ENCODE results near the gene FAM83F.
A peak's percentile ranks its signal among the peaks of the same experiment; 100 is the strongest.

Gene FAM83F

GRCh38 chr22:40035351-40035750 is 40.6 kb downstream of the FAM83F start:
- H3K9ac ChIP-seq (ENCODE audit: low read length): no peak overlapping the region

GRCh38 chr22:40036126-40036525 is 41.4 kb downstream of the FAM83F start:
- Histone ChIP-seq H3K36me3 (ENCODE audit: low read length) (no peaks in the 10 kb centered on the region), H3K9me3 (ENCODE audit: insufficient read depth, low read length) (no peaks in the 10 kb centered on the region), H3K9me2 (replicated peaks; ENCODE audit: insufficient read depth, low read length) (no peaks in the 10 kb centered on the region), H2AFZ (ENCODE audit: low read depth, low read length, severe bottlenecking) (no peak overlapping the region), H3K27ac (ENCODE audit: low read depth, low read length) (no peak overlapping the region), H3K9ac (ENCODE audit: low read length) (no peak overlapping the region), H3K4me3 (ENCODE audit: insufficient read depth, low read length, poor library complexity, severe bottlenecking) (no peak overlapping the region), H4K20me1 (ENCODE audit: low read depth, low read length) (no peaks in the 10 kb centered on the region), H3K27me3 (ENCODE audit: low read length) (no peaks in the 10 kb centered on the region), H3K4me2 (ENCODE audit: low read depth, low read length, poor library complexity, severe bottlenecking) (no peak overlapping the region), H3F3A (ENCODE audit: insufficient read depth) (no peaks in the 10 kb centered on the region), H3K79me2 (ENCODE audit: insufficient read depth, low read length) (no peaks in the 10 kb centered on the region)
- TF ChIP-seq EZH2phosphoT487 (conservative IDR thresholded peaks at IDR 0.05; ENCODE audit: low read length) (no peak), CTCF (IDR thresholded peaks at IDR 0.05; ENCODE audit: insufficient read depth, low read length, poor library complexity, severe bottlenecking) (no peak)

More at GRCh38 chr22:40035351-40035750, 40.6 kb downstream of the FAM83F start:
- no peaks in the 10 kb centered on the region for H3K27me3 ChIP-seq (ENCODE audit: low read length)
- no peaks in the 10 kb centered on the region for H3F3A ChIP-seq (ENCODE audit: insufficient read depth)
- no peak overlapping the region for H3K4me3 ChIP-seq (ENCODE audit: insufficient read depth, low read length, poor library complexity, severe bottlenecking)
- no peaks in the 10 kb centered on the region for H3K79me2 ChIP-seq (ENCODE audit: insufficient read depth, low read length)
- H3K27ac ChIP-seq (ENCODE audit: low read depth, low read length): no peak overlapping the region
- H2AFZ ChIP-seq (ENCODE audit: low read depth, low read length, severe bottlenecking): no peak overlapping the region
- H3K4me2 ChIP-seq (ENCODE audit: low read depth, low read length, poor library complexity, severe bottlenecking): no peak overlapping the region
- H4K20me1 ChIP-seq (ENCODE audit: low read depth, low read length): no peaks in the 10 kb centered on the region
- no peaks in the 10 kb centered on the region for H3K9me2 ChIP-seq (replicated peaks; ENCODE audit: insufficient read depth, low read length)
- H3K36me3 ChIP-seq (ENCODE audit: low read length): no peaks in the 10 kb centered on the region
- no peak for TF ChIP-seq EZH2phosphoT487 (conservative IDR thresholded peaks at IDR 0.05; ENCODE audit: low read length)
- no peak for TF ChIP-seq CTCF (IDR thresholded peaks at IDR 0.05; ENCODE audit: insufficient read depth, low read length, poor library complexity, severe bottlenecking)
- H3K9me3 ChIP-seq (ENCODE audit: insufficient read depth, low read length): no peaks in the 10 kb centered on the region

- Histone ChIP-seq H3K27ac (ENCODE audit: low read depth, low read length) (no peak overlapping the region), H3K79me2 (ENCODE audit: insufficient read depth, low read length) (no peaks in the 10 kb centered on the region), H2AFZ (ENCODE audit: low read depth, low read length, severe bottlenecking) (no peak overlapping the region)
These were observed 42.0 kb downstream of the FAM83F start for GRCh38 chr22:40036591-40037225.

More at GRCh38 chr22:40036591-40037225, 42.0 kb downstream of the FAM83F start:
- Histone ChIP-seq H3F3A (ENCODE audit: insufficient read depth) (no peaks in the 10 kb centered on the region), H3K4me3 (ENCODE audit: insufficient read depth, low read length, poor library complexity, severe bottlenecking) (no peak overlapping the region), H3K4me2 (ENCODE audit: low read depth, low read length, poor library complexity, severe bottlenecking) (no peak overlapping the region), H3K36me3 (ENCODE audit: low read length) (no peaks in the 10 kb centered on the region), H3K27me3 (ENCODE audit: low read length) (no peaks in the 10 kb centered on the region), H3K9me3 (ENCODE audit: insufficient read depth, low read length) (no peaks in the 10 kb centered on the region), H3K9me2 (replicated peaks; ENCODE audit: insufficient read depth, low read length) (no peaks in the 10 kb centered on the region), H3K9ac (ENCODE audit: low read length) (no peak overlapping the region), H4K20me1 (ENCODE audit: low read depth, low read length) (no peaks in the 10 kb centered on the region)
- no peak for TF ChIP-seq EZH2phosphoT487 (conservative IDR thresholded peaks at IDR 0.05; ENCODE audit: low read length)
- TF ChIP-seq CTCF (IDR thresholded peaks at IDR 0.05; ENCODE audit: insufficient read depth, low read length, poor library complexity, severe bottlenecking): peak; percentile 53
